ENCODE data around the gene PTPRT.
"Not testable (repeated sequence)": the region's sequence is repeated elsewhere in the genome, so short reads cannot be mapped to it uniquely, and the experiment has no call there.

PTPRT gene

GRCh38 chr20:42924215-42924614, 265.5 kb downstream of the PTPRT start:
- Histone ChIP-seq H3K4me1 (ENCODE audit: insufficient read depth, low read length) (no peaks in the 10 kb centered on the region), H3K36me3 (ENCODE audit: insufficient read depth, low read depth, low read length) (no peaks in the 10 kb centered on the region), H3K4me3 (ENCODE audit: low read length) (no peak overlapping the region), H3K9ac (ENCODE audit: low read depth, low read length) (no peak overlapping the region), H3K27ac (ENCODE audit: low read length) (no peak overlapping the region), H3K9me3 (ENCODE audit: insufficient read depth, low read depth, low read length) (no peaks in the 10 kb centered on the region), H3K27me3 (ENCODE audit: insufficient read depth, low read length) (no peaks in the 10 kb centered on the region)

- Histone ChIP-seq H3K9me3 (ENCODE audit: insufficient read depth, low read depth, low read length) (peaks cover 2% of the 10 kb centered on the region; the same call in 1 of the 2 replicates), H3K9ac (ENCODE audit: low read depth, low read length) (no peak overlapping the region), H3K27me3 (ENCODE audit: insufficient read depth, low read length) (no peaks in the 10 kb centered on the region), H3K27ac (ENCODE audit: low read length) (no peak overlapping the region), H3K4me3 (ENCODE audit: low read length) (no peak overlapping the region), H3K4me1 (ENCODE audit: insufficient read depth, low read length) (no peaks in the 10 kb centered on the region), H3K36me3 (ENCODE audit: insufficient read depth, low read depth, low read length) (no peaks in the 10 kb centered on the region)
These were observed 266.3 kb downstream of the PTPRT start for GRCh38 chr20:42923348-42923918.

- Histone ChIP-seq H3K4me1 (ENCODE audit: insufficient read depth, low read length) (no peaks in the 10 kb centered on the region), H3K9me3 (ENCODE audit: insufficient read depth, low read depth, low read length) (peaks cover 3% of the 10 kb centered on the region; the same call in 1 of the 2 replicates), H3K36me3 (ENCODE audit: insufficient read depth, low read depth, low read length) (no peaks in the 10 kb centered on the region), H3K9ac (ENCODE audit: low read depth, low read length) (no peak overlapping the region), H3K27ac (ENCODE audit: low read length) (no peak overlapping the region), H3K4me3 (ENCODE audit: low read length) (no peak overlapping the region), H3K27me3 (ENCODE audit: insufficient read depth, low read length) (no peaks in the 10 kb centered on the region)
These were observed 268.9 kb downstream of the PTPRT start for GRCh38 chr20:42920776-42921175.

- Histone ChIP-seq H3K9me3 (ENCODE audit: insufficient read depth, low read depth, low read length) (peaks cover 3% of the 10 kb centered on the region; the same call in 1 of the 2 replicates), H3K4me1 (ENCODE audit: insufficient read depth, low read length) (no peaks in the 10 kb centered on the region), H3K27ac (ENCODE audit: low read length) (no peak overlapping the region), H3K36me3 (ENCODE audit: insufficient read depth, low read depth, low read length) (no peaks in the 10 kb centered on the region), H3K9ac (ENCODE audit: low read depth, low read length) (no peak overlapping the region), H3K4me3 (ENCODE audit: low read length) (no peak overlapping the region), H3K27me3 (ENCODE audit: insufficient read depth, low read length) (no peaks in the 10 kb centered on the region)
These were observed 270.4 kb downstream of the PTPRT start for GRCh38 chr20:42919316-42919715.

- Histone ChIP-seq H3K36me3 (ENCODE audit: insufficient read depth, low read depth, low read length) (no peaks in the 10 kb centered on the region), H3K27ac (ENCODE audit: low read length) (no peak overlapping the region), H3K4me1 (ENCODE audit: insufficient read depth, low read length) (no peaks in the 10 kb centered on the region), H3K9me3 (ENCODE audit: insufficient read depth, low read depth, low read length) (peaks cover 3% of the 10 kb centered on the region; the same call in 1 of the 2 replicates), H3K9ac (ENCODE audit: low read depth, low read length) (no peak overlapping the region), H3K4me3 (ENCODE audit: low read length) (no peak overlapping the region), H3K27me3 (ENCODE audit: insufficient read depth, low read length) (no peaks in the 10 kb centered on the region)
These were observed 274.6 kb downstream of the PTPRT start for GRCh38 chr20:42915081-42915480.

GRCh38 chr20:42914302-42914701, 275.4 kb downstream of the PTPRT start:
- Histone ChIP-seq H3K27me3 (ENCODE audit: insufficient read depth, low read length) (no peaks in the 10 kb centered on the region), H3K4me3 (ENCODE audit: low read length) (no peak overlapping the region), H3K27ac (ENCODE audit: low read length) (no peak overlapping the region), H3K36me3 (ENCODE audit: insufficient read depth, low read depth, low read length) (no peaks in the 10 kb centered on the region), H3K9me3 (ENCODE audit: insufficient read depth, low read depth, low read length) (peaks cover 3% of the 10 kb centered on the region; the same call in 1 of the 2 replicates), H3K4me1 (ENCODE audit: insufficient read depth, low read length) (no peaks in the 10 kb centered on the region), H3K9ac (ENCODE audit: low read depth, low read length) (no peak overlapping the region)

- not testable (repeated sequence) for H3K27ac ChIP-seq (ENCODE audit: low read length); H3K9me3 ChIP-seq (ENCODE audit: insufficient read depth, low read depth, low read length)
These were observed 278.9 kb downstream of the PTPRT start for GRCh38 chr20:42910808-42911207.

GRCh38 chr20:42907730-42908129, 282.0 kb downstream of the PTPRT start:
- Histone ChIP-seq H3K9me3 (ENCODE audit: insufficient read depth, low read depth, low read length) (no peaks in the 10 kb centered on the region), H3K36me3 (ENCODE audit: insufficient read depth, low read depth, low read length) (no peaks in the 10 kb centered on the region), H3K27ac (ENCODE audit: low read length) (no peak overlapping the region), H3K27me3 (ENCODE audit: insufficient read depth, low read length) (no peaks in the 10 kb centered on the region), H3K4me1 (ENCODE audit: insufficient read depth, low read length) (no peaks in the 10 kb centered on the region), H3K9ac (ENCODE audit: low read depth, low read length) (no peak overlapping the region), H3K4me3 (ENCODE audit: low read length) (no peak overlapping the region)

More at GRCh38 chr20:42910808-42911207, 278.9 kb downstream of the PTPRT start:
- H3K4me1 ChIP-seq (ENCODE audit: insufficient read depth, low read length); H3K9ac ChIP-seq (ENCODE audit: low read depth, low read length); H3K27me3 ChIP-seq (ENCODE audit: insufficient read depth, low read length); H3K36me3 ChIP-seq (ENCODE audit: insufficient read depth, low read depth, low read length); H3K4me3 ChIP-seq (ENCODE audit: low read length): not testable (repeated sequence)

GRCh38 chr20:42906120-42906519, 283.6 kb downstream of the PTPRT start:
- H3K4me1 ChIP-seq (ENCODE audit: insufficient read depth, low read length): no peaks in the 10 kb centered on the region
- H3K27ac ChIP-seq (ENCODE audit: low read length): no peak overlapping the region
- no peak overlapping the region for H3K4me3 ChIP-seq (ENCODE audit: low read length)
- H3K36me3 ChIP-seq (ENCODE audit: insufficient read depth, low read depth, low read length): no peaks in the 10 kb centered on the region
- H3K27me3 ChIP-seq (ENCODE audit: insufficient read depth, low read length): no peaks in the 10 kb centered on the region
- no peak overlapping the region for H3K9ac ChIP-seq (ENCODE audit: low read depth, low read length)
- no peaks in the 10 kb centered on the region for H3K9me3 ChIP-seq (ENCODE audit: insufficient read depth, low read depth, low read length)

GRCh38 chr20:42902509-42902908, 287.2 kb downstream of the PTPRT start:
- Histone ChIP-seq H3K27me3 (ENCODE audit: insufficient read depth, low read length) (no peaks in the 10 kb centered on the region), H3K9ac (ENCODE audit: low read depth, low read length) (no peak overlapping the region), H3K9me3 (ENCODE audit: insufficient read depth, low read depth, low read length) (no peaks in the 10 kb centered on the region), H3K4me1 (ENCODE audit: insufficient read depth, low read length) (no peaks in the 10 kb centered on the region), H3K36me3 (ENCODE audit: insufficient read depth, low read depth, low read length) (no peaks in the 10 kb centered on the region), H3K4me3 (ENCODE audit: low read length) (no peak overlapping the region), H3K27ac (ENCODE audit: low read length) (no peak overlapping the region)

- no peak overlapping the region for H3K4me3 ChIP-seq (ENCODE audit: low read length)
- H3K36me3 ChIP-seq (ENCODE audit: insufficient read depth, low read depth, low read length): no peaks in the 10 kb centered on the region
- H3K27me3 ChIP-seq (ENCODE audit: insufficient read depth, low read length): no peaks in the 10 kb centered on the region
- H3K27ac ChIP-seq (ENCODE audit: low read length): no peak overlapping the region
- no peaks in the 10 kb centered on the region for H3K4me1 ChIP-seq (ENCODE audit: insufficient read depth, low read length)
- no peaks in the 10 kb centered on the region for H3K9me3 ChIP-seq (ENCODE audit: insufficient read depth, low read depth, low read length)
- no peak overlapping the region for H3K9ac ChIP-seq (ENCODE audit: low read depth, low read length)
These were observed 287.8 kb downstream of the PTPRT start for GRCh38 chr20:42901689-42902440.

- not testable (repeated sequence) for H3K27me3 ChIP-seq (ENCODE audit: insufficient read depth, low read length); H3K9ac ChIP-seq (ENCODE audit: low read depth, low read length); H3K9me3 ChIP-seq (ENCODE audit: insufficient read depth, low read depth, low read length); H3K4me3 ChIP-seq (ENCODE audit: low read length); H3K27ac ChIP-seq (ENCODE audit: low read length); H3K36me3 ChIP-seq (ENCODE audit: insufficient read depth, low read depth, low read length); H3K4me1 ChIP-seq (ENCODE audit: insufficient read depth, low read length)
These were observed 288.9 kb downstream of the PTPRT start for GRCh38 chr20:42900764-42901163.

Measured in iPS-20b (cell line).